ENCODE data around the gene WARS2.

WARS2 gene

DNA sequence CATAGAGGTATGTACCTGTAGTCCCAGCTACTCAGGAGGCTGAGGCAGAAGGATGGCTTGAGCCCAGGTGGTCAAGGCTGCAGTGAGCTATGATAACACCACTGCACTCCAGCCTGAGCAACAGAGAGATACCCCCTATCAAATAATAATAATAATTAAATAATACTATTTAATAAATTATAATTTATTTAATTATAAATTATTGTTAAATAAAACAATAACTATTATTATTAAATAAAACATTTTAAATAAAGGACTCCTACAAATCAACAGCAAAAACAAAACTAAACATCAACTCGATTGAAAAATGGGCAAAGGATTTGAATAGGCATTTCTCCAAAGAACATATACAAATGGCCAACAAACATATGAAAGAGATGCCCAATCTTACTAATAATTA is 86.5 kb downstream of the WARS2 start:
- no peak for DNase-seq (ENCODE audit: low read depth)
- H3K4me3 ChIP-seq (ENCODE audit: low read length), result no peak overlapping the region
- TF ChIP-seq, protein P1, sequence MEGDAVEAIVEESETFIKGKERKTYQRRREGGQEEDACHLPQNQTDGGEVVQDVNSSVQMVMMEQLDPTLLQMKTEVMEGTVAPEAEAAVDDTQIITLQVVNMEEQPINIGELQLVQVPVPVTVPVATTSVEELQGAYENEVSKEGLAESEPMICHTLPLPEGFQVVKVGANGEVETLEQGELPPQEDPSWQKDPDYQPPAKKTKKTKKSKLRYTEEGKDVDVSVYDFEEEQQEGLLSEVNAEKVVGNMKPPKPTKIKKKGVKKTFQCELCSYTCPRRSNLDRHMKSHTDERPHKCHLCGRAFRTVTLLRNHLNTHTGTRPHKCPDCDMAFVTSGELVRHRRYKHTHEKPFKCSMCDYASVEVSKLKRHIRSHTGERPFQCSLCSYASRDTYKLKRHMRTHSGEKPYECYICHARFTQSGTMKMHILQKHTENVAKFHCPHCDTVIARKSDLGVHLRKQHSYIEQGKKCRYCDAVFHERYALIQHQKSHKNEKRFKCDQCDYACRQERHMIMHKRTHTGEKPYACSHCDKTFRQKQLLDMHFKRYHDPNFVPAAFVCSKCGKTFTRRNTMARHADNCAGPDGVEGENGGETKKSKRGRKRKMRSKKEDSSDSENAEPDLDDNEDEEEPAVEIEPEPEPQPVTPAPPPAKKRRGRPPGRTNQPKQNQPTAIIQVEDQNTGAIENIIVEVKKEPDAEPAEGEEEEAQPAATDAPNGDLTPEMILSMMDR (conservative IDR thresholded peaks at IDR 0.05; ENCODE audit: low read depth, low read length), result no peak

DNA sequence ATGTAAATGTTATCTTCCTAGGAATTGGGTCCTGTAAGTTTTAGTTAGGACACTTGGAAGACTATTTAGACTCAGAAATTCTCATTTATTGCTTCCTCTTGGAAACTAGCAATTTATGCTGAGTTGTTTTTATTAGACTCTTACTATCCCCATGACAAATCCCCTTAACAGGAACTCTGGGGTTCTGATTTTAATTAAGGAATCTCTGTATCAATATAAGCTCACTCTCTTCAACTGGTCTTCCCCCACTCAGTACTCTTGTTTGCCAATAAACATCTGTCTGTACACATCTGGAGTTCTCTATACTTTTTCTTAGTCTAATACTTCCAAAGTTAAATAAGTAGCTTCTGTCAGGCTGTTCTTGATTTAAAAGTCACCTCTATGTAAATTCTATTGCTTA is 88.2 kb downstream of the WARS2 start:
- H3K4me3 ChIP-seq (ENCODE audit: low read length), result no peak overlapping the region
- DNase-seq (ENCODE audit: low read depth), result no peak
- TF ChIP-seq, protein P1 (conservative IDR thresholded peaks at IDR 0.05; ENCODE audit: low read depth, low read length), result no peak

DNA sequence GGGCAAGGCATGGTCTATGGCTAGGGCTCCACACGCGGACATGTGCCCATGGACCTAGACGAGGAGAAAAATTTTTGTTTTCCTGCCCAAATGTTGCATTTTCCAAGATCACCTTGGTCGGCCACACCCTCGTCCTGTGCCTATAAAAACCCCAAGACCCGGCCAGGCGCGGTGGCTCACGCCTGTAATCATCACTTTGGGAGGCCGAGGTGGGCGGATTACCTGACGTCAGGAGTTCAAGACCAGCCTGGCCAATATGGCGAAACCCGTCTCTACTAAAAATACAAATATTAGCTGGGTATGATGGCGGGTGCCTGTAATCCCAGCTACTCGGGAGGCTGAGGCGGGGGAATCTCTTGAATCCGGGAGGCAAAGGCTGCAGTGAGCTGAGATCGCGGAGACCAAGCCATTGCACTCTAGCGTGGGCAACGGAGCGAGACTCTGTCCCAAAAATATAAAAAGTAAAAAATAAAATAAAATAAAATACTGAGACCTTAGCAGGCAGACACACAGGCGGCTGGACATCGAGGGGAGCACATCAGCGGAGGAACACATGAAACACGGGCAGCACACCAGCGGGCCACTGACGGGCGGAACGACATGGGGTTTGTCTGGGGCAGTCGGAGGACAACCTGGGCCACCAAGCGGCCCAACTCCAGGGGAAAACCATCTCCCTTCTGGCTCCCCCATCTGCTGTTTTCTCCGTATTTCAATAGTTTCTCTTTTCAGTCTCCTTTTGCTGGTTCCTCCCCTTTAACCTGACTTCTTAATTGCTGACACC is 91.6 kb downstream of the WARS2 start:
- TF ChIP-seq, protein P1 (conservative IDR thresholded peaks at IDR 0.05; ENCODE audit: low read depth, low read length), result no peak
- no peak overlapping the region for H3K4me3 ChIP-seq (ENCODE audit: low read length)
- no peak for DNase-seq (ENCODE audit: low read depth)

DNA sequence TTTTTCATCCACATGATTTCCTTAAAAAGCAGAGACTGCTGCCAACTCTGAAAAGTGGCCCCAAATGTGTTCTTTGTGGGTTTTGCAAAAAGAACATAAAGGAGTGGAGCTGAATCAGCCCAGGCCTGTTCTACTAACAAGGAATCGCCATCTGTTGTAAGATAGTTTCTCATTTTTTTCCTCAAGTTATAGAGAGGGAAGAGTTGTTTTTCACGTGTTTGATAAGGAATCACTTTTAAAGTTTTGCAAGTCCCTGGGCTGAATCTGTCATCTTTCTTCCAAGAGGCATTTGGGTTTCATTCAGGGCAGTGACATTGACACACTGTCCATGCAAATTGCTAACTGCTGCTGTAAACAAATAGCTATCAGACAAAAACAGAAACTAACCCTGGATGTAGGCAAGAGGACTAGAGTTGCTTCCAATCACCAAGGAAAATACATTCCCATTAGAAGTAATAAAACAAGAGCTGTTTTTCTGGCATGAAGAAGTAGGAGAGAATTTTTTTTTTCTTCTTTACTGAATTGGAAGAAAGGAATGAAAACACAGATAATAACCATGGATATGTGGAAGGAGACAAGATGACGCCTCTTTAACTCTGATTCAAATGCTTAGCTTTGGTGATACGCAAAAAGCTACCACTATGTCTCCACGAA is 93.5 kb downstream of the WARS2 start:
- no peak for DNase-seq (ENCODE audit: low read depth)
- TF ChIP-seq, protein P1 (conservative IDR thresholded peaks at IDR 0.05; ENCODE audit: low read depth, low read length), result no peak
- no peak overlapping the region for H3K4me3 ChIP-seq (ENCODE audit: low read length)

DNA sequence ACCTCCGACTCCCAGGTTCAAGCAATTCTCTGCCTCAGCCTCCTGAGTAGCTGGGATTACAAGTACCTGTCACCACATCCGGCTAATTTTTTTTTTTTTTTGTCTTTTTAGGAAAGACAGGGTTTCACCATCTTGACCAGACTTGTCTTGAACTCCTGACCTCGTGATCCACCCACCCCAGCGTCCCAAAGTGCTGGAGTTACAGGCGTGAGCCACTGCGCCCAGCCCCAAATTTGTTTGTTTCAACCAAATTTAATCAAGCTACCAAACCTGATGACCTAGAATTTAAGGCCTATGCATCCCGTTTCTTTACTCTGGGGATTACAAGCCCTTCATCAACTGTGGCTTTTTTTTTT is 94.0 kb downstream of the WARS2 start:
- TF ChIP-seq, protein P1 (conservative IDR thresholded peaks at IDR 0.05; ENCODE audit: low read depth, low read length), result no peak
- no peak overlapping the region for H3K4me3 ChIP-seq (ENCODE audit: low read length)
- DNase-seq (ENCODE audit: low read depth), result no peak

DNA sequence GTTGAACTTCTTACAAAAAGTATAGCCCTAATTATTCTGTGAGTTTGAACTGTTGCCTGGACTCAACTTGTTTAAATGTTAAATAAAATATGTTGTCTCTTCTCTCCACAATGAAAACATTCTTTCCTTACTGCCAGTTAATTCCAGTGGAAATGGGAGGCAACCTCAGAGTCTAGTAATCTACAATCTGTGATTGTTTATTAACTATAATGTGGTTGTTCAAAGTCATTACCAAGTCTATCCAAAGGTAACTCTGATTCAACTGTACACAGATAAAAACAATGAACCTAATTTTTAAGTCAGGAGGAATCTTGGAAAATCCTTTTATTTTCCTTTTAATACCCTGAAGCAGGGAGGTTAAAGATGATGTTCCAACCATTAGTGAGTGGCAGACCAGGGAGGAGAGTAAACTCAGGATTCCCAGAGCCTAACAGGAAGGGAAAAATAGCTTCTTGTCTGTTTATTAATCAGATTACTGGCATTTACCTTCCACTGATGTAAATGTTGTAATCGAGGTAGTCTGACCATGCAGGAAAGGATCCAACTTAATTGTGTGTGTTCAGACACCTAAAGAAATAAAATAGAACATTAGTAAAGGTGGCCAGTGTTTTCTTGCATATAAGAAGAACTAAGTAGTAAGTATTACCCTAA is 95.2 kb downstream of the WARS2 start:
- H3K4me3 ChIP-seq (ENCODE audit: low read length), result no peak overlapping the region
- TF ChIP-seq, protein P1 (conservative IDR thresholded peaks at IDR 0.05; ENCODE audit: low read depth, low read length), result no peak
- no peak for DNase-seq (ENCODE audit: low read depth)

Measured in retinal pigment epithelial cell (primary cell).